Coronary artery (tissue), 2 donors: ENCODE results near the gene ZNF91.
"Not testable (repeated sequence)": the region's sequence is repeated elsewhere in the genome, so short reads cannot be mapped to it uniquely, and the experiment has no call there.

Experiments used
- DNase-seq: peaks from one replicate; pipeline ENCODE4 v3.0.0-alpha.2; 2017; ENCODE audit warnings: low spot score
- H3K27ac ChIP-seq, 2 donors: fragments of 200-600 bp; sonication (generic); one replicate each; pipeline ENCODE4 v1.5.1; 2016 to 2019
- H3K4me3 ChIP-seq: fragments of 200-600 bp; sonication (generic); 2 replicates; pipeline ENCODE4 v1.5.1; 2016; ENCODE audit warnings: mild to moderate bottlenecking, moderate library complexity
- TF ChIP-seq, protein P1 (sequence below): fragments of 200-600 bp; sonication (generic); IDR thresholded peaks from one replicate; pipeline ENCODE4 v1.5.1; 2019; ENCODE audit warnings: antibody characterized with exemption

Gene ZNF91

DNA sequence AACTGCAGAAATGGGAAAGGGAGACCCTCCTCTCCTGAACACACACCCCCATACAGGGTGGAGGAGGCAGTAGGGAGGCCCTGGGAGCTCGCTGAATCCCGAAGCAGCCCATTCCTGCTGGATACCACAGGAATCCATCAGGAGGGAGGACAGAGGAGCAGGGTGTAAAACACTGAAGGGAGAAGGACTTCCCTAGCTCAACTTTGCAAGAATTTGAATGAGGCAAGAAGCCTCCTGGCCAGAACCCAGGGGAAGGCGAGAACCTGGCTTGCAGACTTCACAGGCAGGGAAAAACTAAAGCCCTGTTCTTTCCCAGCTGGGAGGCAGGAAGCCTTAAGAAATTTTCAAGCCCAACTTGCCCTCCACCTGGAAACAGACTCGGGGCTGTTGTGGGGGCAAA lies 43.5 kb downstream of the ZNF91 start:
- TF ChIP-seq, protein P1, sequence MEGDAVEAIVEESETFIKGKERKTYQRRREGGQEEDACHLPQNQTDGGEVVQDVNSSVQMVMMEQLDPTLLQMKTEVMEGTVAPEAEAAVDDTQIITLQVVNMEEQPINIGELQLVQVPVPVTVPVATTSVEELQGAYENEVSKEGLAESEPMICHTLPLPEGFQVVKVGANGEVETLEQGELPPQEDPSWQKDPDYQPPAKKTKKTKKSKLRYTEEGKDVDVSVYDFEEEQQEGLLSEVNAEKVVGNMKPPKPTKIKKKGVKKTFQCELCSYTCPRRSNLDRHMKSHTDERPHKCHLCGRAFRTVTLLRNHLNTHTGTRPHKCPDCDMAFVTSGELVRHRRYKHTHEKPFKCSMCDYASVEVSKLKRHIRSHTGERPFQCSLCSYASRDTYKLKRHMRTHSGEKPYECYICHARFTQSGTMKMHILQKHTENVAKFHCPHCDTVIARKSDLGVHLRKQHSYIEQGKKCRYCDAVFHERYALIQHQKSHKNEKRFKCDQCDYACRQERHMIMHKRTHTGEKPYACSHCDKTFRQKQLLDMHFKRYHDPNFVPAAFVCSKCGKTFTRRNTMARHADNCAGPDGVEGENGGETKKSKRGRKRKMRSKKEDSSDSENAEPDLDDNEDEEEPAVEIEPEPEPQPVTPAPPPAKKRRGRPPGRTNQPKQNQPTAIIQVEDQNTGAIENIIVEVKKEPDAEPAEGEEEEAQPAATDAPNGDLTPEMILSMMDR: no peak

DNA sequence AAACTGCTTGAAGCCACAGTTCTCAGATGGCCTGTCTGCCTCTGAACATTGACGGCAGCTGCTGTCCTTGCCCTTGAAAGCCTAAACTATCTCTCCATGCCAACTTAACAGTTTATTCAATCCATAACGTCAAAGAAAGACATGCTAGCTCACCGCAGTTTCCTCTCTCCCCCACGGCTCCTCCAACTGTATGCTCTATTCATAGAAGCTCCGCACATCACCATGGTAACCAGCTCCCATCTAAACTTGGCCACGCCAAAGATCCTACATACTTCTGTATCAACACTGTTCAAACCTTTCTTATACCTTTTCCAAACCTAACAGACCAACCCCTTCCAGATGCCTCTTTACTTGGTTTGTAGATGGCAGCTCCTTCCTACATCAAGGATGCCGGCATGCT lies 48.6 kb downstream of the ZNF91 start:
- Histone ChIP-seq H3K27ac (no peak overlapping the region), H3K4me3 (no peak overlapping the region)
- TF ChIP-seq, protein P1: no peak
- no peak for DNase-seq

More for the DNA sequence above, 43.5 kb downstream of the ZNF91 start:
- H3K4me3 ChIP-seq: no peak overlapping the region
- no peak for DNase-seq
- no peak overlapping the region for H3K27ac ChIP-seq

DNA sequence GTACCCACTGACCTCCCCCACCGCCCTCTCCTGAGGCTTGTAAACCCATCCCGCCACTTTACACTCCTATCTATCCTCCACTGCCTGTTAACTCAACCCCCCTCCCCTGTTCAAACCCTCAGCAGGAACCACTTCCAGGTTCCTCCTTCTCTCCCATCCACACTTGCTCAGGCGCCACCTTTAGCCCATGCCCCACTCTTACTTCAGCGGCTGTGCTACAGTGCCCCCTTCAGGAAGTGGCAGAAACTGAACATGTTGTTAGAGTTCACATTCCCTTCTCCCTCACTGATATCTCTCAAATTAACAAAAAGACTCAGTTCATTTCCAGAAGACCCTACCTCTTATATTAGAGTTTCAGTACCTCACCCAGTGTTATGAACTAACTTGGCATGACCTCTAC lies 49.4 kb downstream of the ZNF91 start:
- no peak overlapping the region for H3K27ac ChIP-seq
- no peak overlapping the region for H3K4me3 ChIP-seq
- TF ChIP-seq, protein P1: no peak
- DNase-seq: no peak

DNA sequence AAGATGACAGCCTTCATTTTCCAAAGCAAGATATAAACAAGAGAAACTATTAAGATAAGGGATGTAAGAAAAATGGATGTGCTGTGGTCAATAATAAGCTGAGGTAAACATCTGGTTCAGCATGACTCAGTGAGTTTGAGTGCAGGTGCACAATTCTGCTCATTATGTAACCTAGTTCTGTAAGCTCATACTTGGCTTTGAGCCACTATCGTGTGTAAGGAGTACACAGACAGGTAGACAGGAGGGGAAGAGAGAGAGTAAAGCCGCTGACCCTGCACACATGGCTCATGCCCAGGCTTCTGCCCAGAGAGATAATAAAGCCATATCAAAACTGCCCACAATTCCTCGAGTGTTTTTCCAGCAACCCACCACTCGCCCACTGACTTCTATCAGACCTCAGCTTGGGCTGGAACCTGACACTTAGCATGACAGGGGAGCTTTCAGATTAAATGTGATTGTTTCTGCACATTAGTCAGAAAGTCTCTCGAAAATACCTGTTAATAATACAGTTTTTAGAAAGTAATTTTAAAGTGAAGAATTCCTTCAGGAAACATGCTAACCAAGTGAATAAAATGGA lies 51.7 kb downstream of the ZNF91 start:
- DNase-seq: no peak
- Histone ChIP-seq H3K4me3 (no peak overlapping the region), H3K27ac (no peak overlapping the region)
- TF ChIP-seq, protein P1: no peak

DNA sequence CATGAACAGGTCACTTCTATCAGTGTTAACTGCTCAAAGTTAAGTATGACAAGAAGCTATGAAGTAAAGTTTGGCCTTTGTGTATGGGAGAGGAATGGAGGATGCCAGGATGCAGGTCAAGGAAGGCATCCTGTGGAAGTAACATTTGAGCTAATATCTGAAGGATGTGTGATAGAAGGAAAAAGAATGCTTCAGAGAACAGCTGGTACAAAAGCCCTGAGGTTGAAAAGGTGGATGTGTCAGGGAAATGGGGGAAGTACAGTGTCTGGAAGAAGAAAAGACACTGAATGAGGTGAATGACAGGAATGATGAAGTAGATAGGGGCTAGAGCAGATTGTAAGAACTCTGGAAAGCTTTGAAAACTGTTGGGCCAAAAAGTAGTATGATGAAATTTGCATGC lies 67.1 kb downstream of the ZNF91 start:
- Histone ChIP-seq H3K4me3 (no peak overlapping the region), H3K27ac (no peak overlapping the region)
- DNase-seq: no peak
- TF ChIP-seq, protein P1: no peak

GRCh38 chr19:23321953-23322549 lies 73.2 kb downstream of the ZNF91 start:
- Histone ChIP-seq H3K27ac (no peak overlapping the region), H3K4me3 (no peak overlapping the region)
- no peak for DNase-seq
- TF ChIP-seq, protein P1: no peak

DNA sequence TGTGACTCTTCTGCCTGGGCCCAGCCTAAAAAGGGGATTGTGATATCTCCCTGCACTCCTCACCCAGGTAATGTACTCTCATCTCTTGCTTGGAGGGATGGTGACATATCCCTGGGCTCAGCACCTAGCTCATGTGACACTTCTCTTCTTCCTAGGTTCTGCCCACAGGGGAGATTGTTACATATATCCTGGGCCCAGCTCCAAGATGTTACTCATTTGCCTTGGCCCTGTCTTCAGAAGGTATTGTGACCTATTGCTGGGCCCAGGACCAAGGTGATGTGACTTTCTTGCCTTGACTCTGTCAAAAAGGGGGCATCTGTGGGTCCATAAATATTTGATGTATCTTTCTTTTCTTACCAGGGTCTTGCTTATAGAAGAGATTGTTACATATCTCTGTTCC lies 73.9 kb downstream of the ZNF91 start:
- DNase-seq, H3K27ac ChIP-seq, H3K4me3 ChIP-seq: not testable (repeated sequence)

GRCh38 chr19:23319571-23319970 lies 75.7 kb downstream of the ZNF91 start:
- H3K27ac ChIP-seq, DNase-seq, H3K4me3 ChIP-seq: not testable (repeated sequence)

GRCh38 chr19:23318941-23319340 lies 76.3 kb downstream of the ZNF91 start:
- not testable (repeated sequence) for H3K4me3 ChIP-seq, DNase-seq

More at GRCh38 chr19:23318941-23319340, 76.3 kb downstream of the ZNF91 start:
- H3K27ac ChIP-seq: not testable (repeated sequence)
